WTC11 (cell line): Measurements from ENCODE around the gene CRTC3.

Source experiments
- CREB1 ChIP-seq: sonication (generic); formaldehyde crosslinking; IDR thresholded peaks from 2 replicates; pipeline ENCODE4 v1.8.0; 2023; ENCODE audit warnings: mild to moderate bottlenecking, missing genetic modification reagents
- CTCF ChIP-seq: fragments of 200-600 bp; IDR thresholded peaks from 2 replicates; pipeline ENCODE4 v1.8.0; 2022; ENCODE audit warnings: antibody characterized with exemption
- MAX ChIP-seq: sonication (generic); formaldehyde crosslinking; IDR thresholded peaks from 2 replicates; pipeline ENCODE4 v1.8.0; 2022; ENCODE audit warnings: mild to moderate bottlenecking, missing genetic modification reagents
- NFE2L1 ChIP-seq: sonication (generic); formaldehyde crosslinking; IDR thresholded peaks from 2 replicates; pipeline ENCODE4 v1.8.1; 2023; ENCODE audit warnings: missing genetic modification reagents
- NFYB ChIP-seq: sonication (generic); formaldehyde crosslinking; conservative IDR thresholded peaks from 2 replicates; pipeline ENCODE4 v1.8.0; 2022; ENCODE audit warnings: low read depth, missing genetic modification reagents
- SP1 ChIP-seq: sonication (generic); formaldehyde crosslinking; conservative IDR thresholded peaks from 2 replicates; pipeline ENCODE4 v1.8.1; 2022; ENCODE audit warnings: missing genetic modification reagents
- TEAD1 ChIP-seq: sonication (generic); formaldehyde crosslinking; IDR thresholded peaks from 2 replicates; pipeline ENCODE4 v1.8.0; 2022; ENCODE audit warnings: mild to moderate bottlenecking, missing genetic modification reagents
- TF ChIP-seq, protein P1 (sequence below): sonication (generic); formaldehyde crosslinking; IDR thresholded peaks from 2 replicates; pipeline ENCODE4 v1.8.1; 2022; ENCODE audit warnings: low read depth, missing genetic modification reagents, borderline replicate concordance
- TF ChIP-seq, protein P2 (sequence below): sonication (generic); formaldehyde crosslinking; IDR thresholded peaks from 2 replicates; pipeline ENCODE4 v1.8.0; 2022; ENCODE audit warnings: mild to moderate bottlenecking, missing genetic modification reagents
- TF ChIP-seq, protein P3 (sequence below): sonication (generic); formaldehyde crosslinking; IDR thresholded peaks from 2 replicates; pipeline ENCODE4 v1.8.1; 2023; ENCODE audit warnings: mild to moderate bottlenecking, missing genetic modification reagents, moderate library complexity
- TF ChIP-seq, protein P4 (sequence below): sonication (generic); formaldehyde crosslinking; IDR thresholded peaks from 2 replicates; pipeline ENCODE4 v1.8.0; 2022; ENCODE audit warnings: missing genetic modification reagents

DNA sequence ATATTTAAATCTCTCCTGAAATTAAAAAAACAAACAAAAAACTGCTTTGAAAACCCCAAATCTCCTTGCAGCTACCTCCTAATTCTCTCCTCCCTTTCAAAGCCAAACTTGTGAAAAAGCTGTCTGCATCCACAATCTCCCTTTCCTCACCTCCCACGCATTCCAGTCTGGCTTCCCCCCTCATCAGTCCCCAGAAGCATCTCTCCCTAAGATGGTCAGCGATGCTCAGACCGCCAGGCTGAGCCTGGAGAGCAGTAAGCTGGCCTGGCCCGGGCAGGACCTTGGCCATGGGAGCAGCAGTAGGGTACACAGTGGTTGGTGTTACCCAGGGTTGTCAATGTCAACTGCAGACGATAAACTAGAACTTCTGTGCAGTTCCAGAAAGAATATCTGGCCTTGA is 154.6 kb downstream of the CRTC3 start:
- TF ChIP-seq CTCF (no peak), CREB1 (CRISPR knock-in tag) (no peak), SP1 (CRISPR knock-in tag) (no peak), NFE2L1 (CRISPR knock-in tag) (no peak), TEAD1 (no peak), NFYB (no peak), MAX (CRISPR knock-in tag) (no peak)
- TF ChIP-seq, protein P1, sequence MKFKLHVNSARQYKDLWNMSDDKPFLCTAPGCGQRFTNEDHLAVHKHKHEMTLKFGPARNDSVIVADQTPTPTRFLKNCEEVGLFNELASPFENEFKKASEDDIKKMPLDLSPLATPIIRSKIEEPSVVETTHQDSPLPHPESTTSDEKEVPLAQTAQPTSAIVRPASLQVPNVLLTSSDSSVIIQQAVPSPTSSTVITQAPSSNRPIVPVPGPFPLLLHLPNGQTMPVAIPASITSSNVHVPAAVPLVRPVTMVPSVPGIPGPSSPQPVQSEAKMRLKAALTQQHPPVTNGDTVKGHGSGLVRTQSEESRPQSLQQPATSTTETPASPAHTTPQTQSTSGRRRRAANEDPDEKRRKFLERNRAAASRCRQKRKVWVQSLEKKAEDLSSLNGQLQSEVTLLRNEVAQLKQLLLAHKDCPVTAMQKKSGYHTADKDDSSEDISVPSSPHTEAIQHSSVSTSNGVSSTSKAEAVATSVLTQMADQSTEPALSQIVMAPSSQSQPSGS (CRISPR knock-in tag): no peak
- TF ChIP-seq, protein P2, sequence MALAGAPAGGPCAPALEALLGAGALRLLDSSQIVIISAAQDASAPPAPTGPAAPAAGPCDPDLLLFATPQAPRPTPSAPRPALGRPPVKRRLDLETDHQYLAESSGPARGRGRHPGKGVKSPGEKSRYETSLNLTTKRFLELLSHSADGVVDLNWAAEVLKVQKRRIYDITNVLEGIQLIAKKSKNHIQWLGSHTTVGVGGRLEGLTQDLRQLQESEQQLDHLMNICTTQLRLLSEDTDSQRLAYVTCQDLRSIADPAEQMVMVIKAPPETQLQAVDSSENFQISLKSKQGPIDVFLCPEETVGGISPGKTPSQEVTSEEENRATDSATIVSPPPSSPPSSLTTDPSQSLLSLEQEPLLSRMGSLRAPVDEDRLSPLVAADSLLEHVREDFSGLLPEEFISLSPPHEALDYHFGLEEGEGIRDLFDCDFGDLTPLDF: no peak
- TF ChIP-seq, protein P3, sequence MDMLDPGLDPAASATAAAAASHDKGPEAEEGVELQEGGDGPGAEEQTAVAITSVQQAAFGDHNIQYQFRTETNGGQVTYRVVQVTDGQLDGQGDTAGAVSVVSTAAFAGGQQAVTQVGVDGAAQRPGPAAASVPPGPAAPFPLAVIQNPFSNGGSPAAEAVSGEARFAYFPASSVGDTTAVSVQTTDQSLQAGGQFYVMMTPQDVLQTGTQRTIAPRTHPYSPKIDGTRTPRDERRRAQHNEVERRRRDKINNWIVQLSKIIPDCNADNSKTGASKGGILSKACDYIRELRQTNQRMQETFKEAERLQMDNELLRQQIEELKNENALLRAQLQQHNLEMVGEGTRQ (CRISPR knock-in tag): no peak
- TF ChIP-seq, protein P4, sequence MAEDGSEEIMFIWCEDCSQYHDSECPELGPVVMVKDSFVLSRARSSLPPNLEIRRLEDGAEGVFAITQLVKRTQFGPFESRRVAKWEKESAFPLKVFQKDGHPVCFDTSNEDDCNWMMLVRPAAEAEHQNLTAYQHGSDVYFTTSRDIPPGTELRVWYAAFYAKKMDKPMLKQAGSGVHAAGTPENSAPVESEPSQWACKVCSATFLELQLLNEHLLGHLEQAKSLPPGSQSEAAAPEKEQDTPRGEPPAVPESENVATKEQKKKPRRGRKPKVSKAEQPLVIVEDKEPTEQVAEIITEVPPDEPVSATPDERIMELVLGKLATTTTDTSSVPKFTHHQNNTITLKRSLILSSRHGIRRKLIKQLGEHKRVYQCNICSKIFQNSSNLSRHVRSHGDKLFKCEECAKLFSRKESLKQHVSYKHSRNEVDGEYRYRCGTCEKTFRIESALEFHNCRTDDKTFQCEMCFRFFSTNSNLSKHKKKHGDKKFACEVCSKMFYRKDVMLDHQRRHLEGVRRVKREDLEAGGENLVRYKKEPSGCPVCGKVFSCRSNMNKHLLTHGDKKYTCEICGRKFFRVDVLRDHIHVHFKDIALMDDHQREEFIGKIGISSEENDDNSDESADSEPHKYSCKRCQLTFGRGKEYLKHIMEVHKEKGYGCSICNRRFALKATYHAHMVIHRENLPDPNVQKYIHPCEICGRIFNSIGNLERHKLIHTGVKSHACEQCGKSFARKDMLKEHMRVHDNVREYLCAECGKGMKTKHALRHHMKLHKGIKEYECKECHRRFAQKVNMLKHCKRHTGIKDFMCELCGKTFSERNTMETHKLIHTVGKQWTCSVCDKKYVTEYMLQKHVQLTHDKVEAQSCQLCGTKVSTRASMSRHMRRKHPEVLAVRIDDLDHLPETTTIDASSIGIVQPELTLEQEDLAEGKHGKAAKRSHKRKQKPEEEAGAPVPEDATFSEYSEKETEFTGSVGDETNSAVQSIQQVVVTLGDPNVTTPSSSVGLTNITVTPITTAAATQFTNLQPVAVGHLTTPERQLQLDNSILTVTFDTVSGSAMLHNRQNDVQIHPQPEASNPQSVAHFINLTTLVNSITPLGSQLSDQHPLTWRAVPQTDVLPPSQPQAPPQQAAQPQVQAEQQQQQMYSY (CRISPR knock-in tag): no peak
